Mammary microvascular endothelial cell (primary cell): ENCODE results near the gene FXYD3. TPM values are rescaled to one million over a fixed set of nuclear protein-coding genes. Genes with fewer than 3 reads are reported as not detected.

Experiments
- total RNA-seq: library from RNA; depleted of rRNA; stranded (reverse); fragments of >200 nt; gene quantifications from 2 replicates; pipeline ENCODE4 v1.2.3, GENCODE V29; 2015

Gene FXYD3
- not detected in 2 replicates for total RNA-seq

GRCh38 chr19:35115177-35115951 is at the start of gene FXYD3:
Gene FXYD3 (plus strand): TSS chr19:35115823. CDS start chr19:35119377, 3,554 bp downstream.

GRCh38 chr19:35134601-35135242 is 19.1 kb downstream of the FXYD3 start, which contains the start of gene LGI4:
Gene LGI4 (minus strand): TSS chr19:35135059. CDS start chr19:35134680, 379 bp downstream.

GRCh38 chr19:35138305-35138892 is 22.8 kb downstream of the FXYD3 start, which contains the start of gene FXYD1:
Gene FXYD1 (plus strand): TSS chr19:35138824. CDS start chr19:35140080, 1,256 bp downstream.

GRCh38 chr19:35143231-35143715 is 27.6 kb downstream of the FXYD3 start, which contains the start of gene FXYD7:
Gene FXYD7 (plus strand): TSS chr19:35143255. CDS start chr19:35143334, 79 bp downstream.

GRCh38 chr19:35154525-35155406 is 39.1 kb downstream of the FXYD3 start, which contains the start of gene FXYD5:
Gene FXYD5 (plus strand): TSS chr19:35154735. CDS start chr19:35155551, 816 bp downstream.

Other genes with a start within 250 kb of the FXYD3 start
- gene ZNF30, start 188.9 kb upstream of the FXYD3 start, total RNA-seq, result 2.8 and 3.5 TPM in 2 replicates
- gene ZNF792, start 151.6 kb upstream of the FXYD3 start, total RNA-seq, result 9.3 and 11.1 TPM in 2 replicates
- gene GRAMD1A, start 115.5 kb upstream of the FXYD3 start, total RNA-seq, result 45.6 and 49.5 TPM in 2 replicates
- gene SCN1B, start 85.4 kb upstream of the FXYD3 start, total RNA-seq, result 10.1 and 15.4 TPM in 2 replicates
- not detected in 2 replicates for gene HPN, start 74.1 kb upstream of the FXYD3 start, total RNA-seq
- gene LGI4, start 19.2 kb downstream of the FXYD3 start, total RNA-seq, result not detected in 2 replicates
- not detected in 2 replicates for gene FXYD1, start 23.0 kb downstream of the FXYD3 start, total RNA-seq
- gene FXYD7, start 27.4 kb downstream of the FXYD3 start, total RNA-seq, result not detected in 2 replicates
- gene FXYD5, start 38.9 kb downstream of the FXYD3 start, total RNA-seq, result 257 and 258 TPM in 2 replicates
- not detected in 2 replicates for gene FAM187B, start 112.9 kb downstream of the FXYD3 start, total RNA-seq
- gene LSR, start 133.2 kb downstream of the FXYD3 start, total RNA-seq, result 0.93 and 2.0 TPM in 2 replicates
- gene USF2, start 153.1 kb downstream of the FXYD3 start, total RNA-seq, result 63.6 and 70.2 TPM in 2 replicates
- not detected in 2 replicates for gene HAMP, start 166.7 kb downstream of the FXYD3 start, total RNA-seq
- gene MAG, start 176.3 kb downstream of the FXYD3 start, total RNA-seq, result not detected in 2 replicates
- 0.15 and 1.1 TPM in 2 replicates for gene CD22, start 213.4 kb downstream of the FXYD3 start, total RNA-seq
- gene FFAR1, start 232.1 kb downstream of the FXYD3 start, total RNA-seq, result not detected in 2 replicates
- gene FFAR3, start 242.6 kb downstream of the FXYD3 start, total RNA-seq, result not detected in 2 replicates